Hepatocyte (in vitro differentiated cells): Measurements from ENCODE around the gene NRCAM. TPM values are rescaled to one million over a fixed set of nuclear protein-coding genes. Genes with fewer than 3 reads are reported as not detected.

ENCODE experiments used
- DNase-seq: peaks from one replicate; pipeline ENCODE4 v3.0.0-alpha.2; 2016; ENCODE audit warnings: low spot score
- H2AFZ ChIP-seq: fragments of 200-600 bp; sonication (generic); 2 replicates; pipeline ENCODE4 v1.6.0; 2016; ENCODE audit warnings: antibody characterized with exemption, mild to moderate bottlenecking
- H3K27ac ChIP-seq: fragments of 200-600 bp; sonication (generic); 2 replicates; pipeline ENCODE4 v1.5.1; 2016; ENCODE audit warnings: mild to moderate bottlenecking
- H3K27me3 ChIP-seq: fragments of 200-600 bp; sonication (generic); 2 replicates; pipeline ENCODE4 v1.6.1; 2016
- H3K36me3 ChIP-seq: fragments of 200-600 bp; sonication (generic); replicated peaks from 2 replicates; pipeline ENCODE4 v1.5.1; 2016; ENCODE audit warnings: low read depth; ENCODE audit not compliant: insufficient read depth
- H3K4me1 ChIP-seq: fragments of 200-600 bp; sonication (generic); 2 replicates; pipeline ENCODE4 v1.5.1; 2016; ENCODE audit warnings: mild to moderate bottlenecking, moderate library complexity; ENCODE audit not compliant: insufficient read depth
- H3K4me2 ChIP-seq: fragments of 200-600 bp; sonication (generic); 2 replicates; pipeline ENCODE4 v1.6.0; 2016
- H3K4me3 ChIP-seq: fragments of 200-600 bp; sonication (generic); 2 replicates; pipeline ENCODE4 v1.5.1; 2016; ENCODE audit warnings: mild to moderate bottlenecking
- H3K79me2 ChIP-seq: fragments of 200-600 bp; sonication (generic); 2 replicates; pipeline ENCODE4 v1.6.0; 2017; ENCODE audit warnings: mild to moderate bottlenecking
- H3K9me2 ChIP-seq: fragments of 200-600 bp; sonication (generic); replicated peaks from 2 replicates; pipeline ENCODE4 v1.6.0; 2017; ENCODE audit warnings: mild to moderate bottlenecking; ENCODE audit not compliant: insufficient read depth
- H3K9me3 ChIP-seq: fragments of 200-600 bp; sonication (generic); 2 replicates; pipeline ENCODE4 v1.5.1; 2016; ENCODE audit warnings: low read depth, mild to moderate bottlenecking
- H4K20me1 ChIP-seq: fragments of 200-600 bp; sonication (generic); 2 replicates; pipeline ENCODE4 v1.6.0; 2016; ENCODE audit warnings: mild to moderate bottlenecking; ENCODE audit not compliant: insufficient read depth, poor library complexity, severe bottlenecking
- EZH2 ChIP-seq: fragments of 200-600 bp; sonication (generic); IDR thresholded peaks from 2 replicates; pipeline ENCODE4 v1.6.1; 2016; ENCODE audit warnings: antibody characterized with exemption, mild to moderate bottlenecking, borderline replicate concordance
- EZH2phosphoT487 ChIP-seq: fragments of 200-600 bp; sonication (generic); IDR thresholded peaks from one replicate; pipeline ENCODE4 v1.6.1; 2018; ENCODE audit warnings: antibody characterized with exemption, mild to moderate bottlenecking, low read depth, moderate library complexity; ENCODE audit not compliant: unreplicated experiment, severe bottlenecking
- WGBS: methylation state at CpG from one replicate; pipeline ENCODE4 v1.1.6; 2016; ENCODE audit warnings: low lambda C conversion rate; ENCODE audit errors: missing lambda C conversion rate; 5-methylcytosine and 5-hydroxymethylcytosine counted together
- polyA plus RNA-seq: library from polyadenylated mRNA; unstranded; fragments of >200 nt; fragmentation: Nextera tagmentation; extraction: Ambion mirVana; gene quantifications from 2 replicates; pipeline ENCODE4 v1.2.1, GENCODE V29; 2016
- total RNA-seq: library from RNA; depleted of rRNA; stranded (reverse); fragments of >200 nt; gene quantifications from 2 replicates; pipeline ENCODE4 v1.2.3, GENCODE V29; 2014
- TF ChIP-seq, protein P1 (sequence below): fragments of 200-600 bp; sonication (generic); IDR thresholded peaks from 2 replicates; pipeline ENCODE4 v1.5.1; 2016; ENCODE audit warnings: antibody characterized with exemption, mild to moderate bottlenecking; ENCODE audit not compliant: poor library complexity

NRCAM gene
- total and polyA plus RNA-seq, 2 experiments from 2014 or later: 16.0 to 34.4 TPM

GRCh38 chr7:108156897-108157605 lies 299.2 kb downstream of the NRCAM start:
- H3K79me2 ChIP-seq: no peaks in the 10 kb centered on the region
- no peaks in the 10 kb centered on the region for H3K4me1 ChIP-seq
- no peak overlapping the region for H3K27ac ChIP-seq
- TF ChIP-seq EZH2 (no peak), EZH2phosphoT487 (no peak)
- TF ChIP-seq, protein P1, sequence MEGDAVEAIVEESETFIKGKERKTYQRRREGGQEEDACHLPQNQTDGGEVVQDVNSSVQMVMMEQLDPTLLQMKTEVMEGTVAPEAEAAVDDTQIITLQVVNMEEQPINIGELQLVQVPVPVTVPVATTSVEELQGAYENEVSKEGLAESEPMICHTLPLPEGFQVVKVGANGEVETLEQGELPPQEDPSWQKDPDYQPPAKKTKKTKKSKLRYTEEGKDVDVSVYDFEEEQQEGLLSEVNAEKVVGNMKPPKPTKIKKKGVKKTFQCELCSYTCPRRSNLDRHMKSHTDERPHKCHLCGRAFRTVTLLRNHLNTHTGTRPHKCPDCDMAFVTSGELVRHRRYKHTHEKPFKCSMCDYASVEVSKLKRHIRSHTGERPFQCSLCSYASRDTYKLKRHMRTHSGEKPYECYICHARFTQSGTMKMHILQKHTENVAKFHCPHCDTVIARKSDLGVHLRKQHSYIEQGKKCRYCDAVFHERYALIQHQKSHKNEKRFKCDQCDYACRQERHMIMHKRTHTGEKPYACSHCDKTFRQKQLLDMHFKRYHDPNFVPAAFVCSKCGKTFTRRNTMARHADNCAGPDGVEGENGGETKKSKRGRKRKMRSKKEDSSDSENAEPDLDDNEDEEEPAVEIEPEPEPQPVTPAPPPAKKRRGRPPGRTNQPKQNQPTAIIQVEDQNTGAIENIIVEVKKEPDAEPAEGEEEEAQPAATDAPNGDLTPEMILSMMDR: no peak
- no peaks in the 10 kb centered on the region for H3K27me3 ChIP-seq
- no peaks in the 10 kb centered on the region for H4K20me1 ChIP-seq
- no peaks in the 10 kb centered on the region for H3K9me2 ChIP-seq
- WGBS: 91% methylated on average over 3 of the region's 3 CpGs
- DNase-seq: no peak
- H2AFZ ChIP-seq: no peak overlapping the region
- no peaks in the 10 kb centered on the region for H3K9me3 ChIP-seq
- H3K36me3 ChIP-seq: no peaks in the 10 kb centered on the region
- H3K4me3 ChIP-seq: no peak overlapping the region
- H3K4me2 ChIP-seq: no peak overlapping the region

DNA sequence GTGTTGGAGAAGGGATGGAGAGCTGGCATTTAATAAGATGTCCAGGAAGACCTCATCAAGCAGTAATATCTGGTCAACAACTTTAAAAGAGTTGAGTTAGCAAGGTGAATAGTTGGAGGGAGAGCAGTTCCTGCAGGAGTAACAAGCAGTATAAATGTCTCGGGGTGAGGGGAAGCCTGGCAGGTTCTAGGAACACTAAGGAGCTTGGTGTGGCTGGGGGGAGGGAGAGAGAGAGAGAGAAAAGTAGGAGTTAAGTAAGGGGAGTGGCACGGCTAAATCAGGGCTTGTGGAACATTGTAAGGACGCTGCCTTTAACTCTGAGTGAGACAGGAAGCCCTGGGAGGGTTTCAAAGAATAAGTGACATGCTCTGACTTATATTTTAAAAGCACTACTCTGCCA lies 304.0 kb downstream of the NRCAM start:
- Histone ChIP-seq H3K36me3 (no peaks in the 10 kb centered on the region), H3K27ac (no peak overlapping the region), H3K4me2 (no peak overlapping the region)

GRCh38 chr7:108149908-108150307 lies 306.3 kb downstream of the NRCAM start:
- 66% methylated on average over 6 of the region's 6 CpGs for whole genome bisulfite sequencing
- Histone ChIP-seq H2AFZ (no peak overlapping the region), H3K36me3 (no peaks in the 10 kb centered on the region), H3K79me2 (no peaks in the 10 kb centered on the region), H3K27me3 (no peaks in the 10 kb centered on the region), H3K4me1 (peaks cover 6% of the 10 kb centered on the region), H3K9me3 (no peaks in the 10 kb centered on the region), H3K4me3 (no peak overlapping the region), H3K9me2 (no peaks in the 10 kb centered on the region), H3K4me2 (no peak overlapping the region), H3K27ac (no peak overlapping the region), H4K20me1 (no peaks in the 10 kb centered on the region)
- TF ChIP-seq EZH2phosphoT487 (no peak), EZH2 (no peak)
- TF ChIP-seq, protein P1: no peak
- DNase-seq: no peak

More for the DNA sequence above, 304.0 kb downstream of the NRCAM start:
- 52% methylated on average over 3 of the region's 3 CpGs for WGBS
- H3K79me2 ChIP-seq: no peaks in the 10 kb centered on the region
- no peaks in the 10 kb centered on the region for H3K9me3 ChIP-seq
- H3K4me1 ChIP-seq: no peaks in the 10 kb centered on the region
- no peak overlapping the region for H3K4me3 ChIP-seq
- H4K20me1 ChIP-seq: no peaks in the 10 kb centered on the region
- no peaks in the 10 kb centered on the region for H3K9me2 ChIP-seq
- DNase-seq: no peak
- TF ChIP-seq EZH2: no peak
- H2AFZ ChIP-seq: no peak overlapping the region
- no peaks in the 10 kb centered on the region for H3K27me3 ChIP-seq

GRCh38 chr7:108149119-108149518 lies 307.1 kb downstream of the NRCAM start:
- 85% methylated on average over 5 of the region's 5 CpGs for WGBS
- H3K27me3 ChIP-seq: no peaks in the 10 kb centered on the region

More at GRCh38 chr7:108149119-108149518, 307.1 kb downstream of the NRCAM start:
- Histone ChIP-seq H3K79me2 (no peaks in the 10 kb centered on the region), H3K4me2 (no peak overlapping the region), H3K27ac (no peak overlapping the region), H3K4me1 (peaks cover 6% of the 10 kb centered on the region), H4K20me1 (no peaks in the 10 kb centered on the region), H3K9me3 (no peaks in the 10 kb centered on the region), H3K9me2 (no peaks in the 10 kb centered on the region), H3K4me3 (no peak overlapping the region), H2AFZ (no peak overlapping the region), H3K36me3 (no peaks in the 10 kb centered on the region)
- no peak for DNase-seq
- TF ChIP-seq EZH2: no peak
- TF ChIP-seq EZH2phosphoT487: no peak
- TF ChIP-seq, protein P1: no peak
